Neutrophil (primary cell): ENCODE data around the gene SRP68.
A peak's percentile ranks its signal among the peaks of the same experiment; 100 is the strongest.
"Not testable (repeated sequence)": the region's sequence is repeated elsewhere in the genome, so short reads cannot be mapped to it uniquely, and the experiment has no call there.

Source experiments
- H3K27ac ChIP-seq: fragments of 200-600 bp; sonication (generic); 2 replicates; pipeline ENCODE4 v1.5.1; 2016; ENCODE audit warnings: mild to moderate bottlenecking, moderate library complexity
- H3K27me3 ChIP-seq: fragments of 200-600 bp; sonication (generic); 2 replicates; pipeline ENCODE4 v1.6.0; 2016; ENCODE audit warnings: mild to moderate bottlenecking
- H3K36me3 ChIP-seq: fragments of 200-600 bp; sonication (generic); 2 replicates; pipeline ENCODE4 v1.5.1; 2017
- H3K4me1 ChIP-seq, 2 experiments: fragments of 200-600 bp in 1 of 2; sonication (generic) in 1 of 2; 1 replicate in 1 of 2; 2 replicates in 1 of 2; pipeline versions ENCODE4 v1.5.1 to v1.6.1; 2013 to 2016; ENCODE audit warnings: low read depth in 1 of 2, low read length in 1 of 2, mild to moderate bottlenecking in 1 of 2, moderate library complexity in 1 of 2; ENCODE audit not compliant: control insufficient read depth in 1 of 2, insufficient read depth in 1 of 2
- H3K4me3 ChIP-seq, 2 experiments: fragments of 200-600 bp in 1 of 2; sonication (generic) in 1 of 2; 1 replicate in 1 of 2; 2 replicates in 1 of 2; pipeline ENCODE4 v1.5.1; 2013 to 2016; ENCODE audit warnings: low read depth in 1 of 2, low read length in 1 of 2, mild to moderate bottlenecking in 1 of 2, moderate library complexity in 1 of 2
- H3K9me3 ChIP-seq: fragments of 200-600 bp; sonication (generic); 2 replicates; pipeline ENCODE4 v1.5.1; 2016
- CTCF ChIP-seq: fragments of 200-600 bp; sonication (generic); IDR thresholded peaks from 2 replicates; pipeline ENCODE4 v1.5.1; 2016; ENCODE audit warnings: antibody characterized with exemption

SRP68 gene

GRCh38 chr17:76074390-76075363 is 2.4 kb upstream of the SRP68 start, which contains the start of gene GALR2:
GALR2 (plus strand) TSS chr17:76074781; CDS start chr17:76074884, 103 bp downstream.
- H3K27ac ChIP-seq, result peak within 1 kb of the TSS; percentile 31
- H3K9me3 ChIP-seq, result no peaks in the 10 kb centered on the region
- no peaks in the 10 kb centered on the region for H3K36me3 ChIP-seq
- peak within 1 kb of the TSS; percentile 39 to 49 for H3K4me3 ChIP-seq
- no peak for TF ChIP-seq CTCF
- H3K4me1 ChIP-seq, result peaks cover 58 to 65% of the 10 kb centered on the region in 2 experiments
- peaks cover 65% of the 10 kb centered on the region for H3K27me3 ChIP-seq

GRCh38 chr17:76071531-76072147 is 678 bp downstream of the SRP68 start:
- no peak for TF ChIP-seq CTCF
- H3K4me1 ChIP-seq, result peaks cover 41 to 44% of the 10 kb centered on the region in 2 experiments

GRCh38 chr17:76065775-76066174 is 6.5 kb downstream of the SRP68 start:
- Histone ChIP-seq H3K4me3 (no peak overlapping the region), H3K4me1 (no peaks in the 10 kb centered on the region), H3K36me3 (peaks cover 66% of the 10 kb centered on the region), H3K27ac (no peak overlapping the region), H3K27me3 (no peaks in the 10 kb centered on the region), H3K9me3 (no peaks in the 10 kb centered on the region)
- no peak for TF ChIP-seq CTCF

More at GRCh38 chr17:76071531-76072147, 678 bp downstream of the SRP68 start:
- Histone ChIP-seq H3K4me3 (peak overlapping the region; percentile 75 to 78), H3K9me3 (no peaks in the 10 kb centered on the region), H3K27ac (peak overlapping the region; percentile 62), H3K36me3 (peaks cover 14% of the 10 kb centered on the region), H3K27me3 (peaks cover 34% of the 10 kb centered on the region)

- no peak for TF ChIP-seq CTCF
- Histone ChIP-seq H3K4me3 (no peak overlapping the region), H3K9me3 (no peaks in the 10 kb centered on the region), H3K27ac (no peak overlapping the region), H3K36me3 (peaks cover 82% of the 10 kb centered on the region), H3K27me3 (no peaks in the 10 kb centered on the region), H3K4me1 (no peaks in the 10 kb centered on the region)
Measured at GRCh38 chr17:76063875-76064546, 8.3 kb downstream of the SRP68 start.

- H3K4me1 ChIP-seq, H3K9me3 ChIP-seq, H3K4me3 ChIP-seq, H3K27me3 ChIP-seq, H3K27ac ChIP-seq: not testable (repeated sequence)
- H3K36me3 ChIP-seq, result peaks cover 92% of the 10 kb centered on the region
Measured at GRCh38 chr17:76058264-76058663, 14.1 kb downstream of the SRP68 start.
